Thyroid gland (tissue), 4 donors: ENCODE data around the gene LHFPL6.

Source experiments
- POLR2A ChIP-seq, 2 donors: fragments of 450-650 bp; IDR thresholded peaks; one replicate each; pipeline ENCODE4 v1.6.1; 2017; ENCODE audit warnings: antibody characterized with exemption in 2 of 2, mild to moderate bottlenecking in 2 of 2, moderate library complexity in 1 of 2
- TF ChIP-seq, protein P1 (sequence below), 6 experiments: fragments of 200-600 bp in 3 of 6; fragments of 450-650 bp in 3 of 6; sonication (generic) in 3 of 6; IDR thresholded peaks; one replicate each; pipeline ENCODE4 v1.5.1; 2016 to 2019; ENCODE audit warnings: antibody characterized with exemption in 6 of 6, mild to moderate bottlenecking in 2 of 6, inconsistent platforms in 1 of 6, moderate library complexity in 1 of 6

DNA sequence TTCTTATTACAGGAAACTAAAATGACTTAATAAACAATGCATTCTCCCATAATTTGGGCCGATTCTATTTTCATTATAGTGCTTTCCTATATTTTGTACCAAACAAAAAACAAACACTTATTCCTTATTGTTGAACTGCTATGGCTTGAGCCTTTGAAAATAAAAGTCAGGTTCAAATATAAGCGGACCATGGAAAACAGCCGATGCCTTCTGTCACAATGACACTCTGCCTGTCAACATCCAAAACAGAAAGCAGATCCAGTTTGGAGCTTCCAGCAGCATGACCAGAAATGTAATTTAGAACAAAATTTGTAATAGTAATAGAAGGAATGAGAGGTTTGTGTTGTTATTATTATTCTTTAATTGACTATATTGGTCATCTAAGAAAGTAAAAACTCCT, 194.5 kb downstream of the LHFPL6 start:
- TF ChIP-seq, protein P1, sequence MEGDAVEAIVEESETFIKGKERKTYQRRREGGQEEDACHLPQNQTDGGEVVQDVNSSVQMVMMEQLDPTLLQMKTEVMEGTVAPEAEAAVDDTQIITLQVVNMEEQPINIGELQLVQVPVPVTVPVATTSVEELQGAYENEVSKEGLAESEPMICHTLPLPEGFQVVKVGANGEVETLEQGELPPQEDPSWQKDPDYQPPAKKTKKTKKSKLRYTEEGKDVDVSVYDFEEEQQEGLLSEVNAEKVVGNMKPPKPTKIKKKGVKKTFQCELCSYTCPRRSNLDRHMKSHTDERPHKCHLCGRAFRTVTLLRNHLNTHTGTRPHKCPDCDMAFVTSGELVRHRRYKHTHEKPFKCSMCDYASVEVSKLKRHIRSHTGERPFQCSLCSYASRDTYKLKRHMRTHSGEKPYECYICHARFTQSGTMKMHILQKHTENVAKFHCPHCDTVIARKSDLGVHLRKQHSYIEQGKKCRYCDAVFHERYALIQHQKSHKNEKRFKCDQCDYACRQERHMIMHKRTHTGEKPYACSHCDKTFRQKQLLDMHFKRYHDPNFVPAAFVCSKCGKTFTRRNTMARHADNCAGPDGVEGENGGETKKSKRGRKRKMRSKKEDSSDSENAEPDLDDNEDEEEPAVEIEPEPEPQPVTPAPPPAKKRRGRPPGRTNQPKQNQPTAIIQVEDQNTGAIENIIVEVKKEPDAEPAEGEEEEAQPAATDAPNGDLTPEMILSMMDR (IDR thresholded peaks at IDR 0.05), result no peak
- TF ChIP-seq POLR2A (IDR thresholded peaks at IDR 0.05), result no peak
